Activated T-cell treated with anti-CD3 and anti-CD28 coated beads, Interleukin-2, amount 50 U/mL, for 72 hours (primary cell): ENCODE results near the gene TRMT61A. TPM values are rescaled to one million over a fixed set of nuclear protein-coding genes. Genes with fewer than 3 reads are reported as not detected.

Source experiments
- ATAC-seq, 2 donors: fragments of 150-1000 bp; cut with Tn5 transposase; replicated peaks in 1 of 2; 2 replicates each; pipeline ENCODE4 v1.10.0; 2021; ENCODE audit warnings: moderate library complexity in 2 of 2, mild to moderate bottlenecking in 1 of 2
- DNase-seq, 2 donors: peaks; one replicate each; pipeline ENCODE4 v3.0.0; 2021 to 2022; ENCODE audit warnings: mixed read lengths in 1 of 2
- H3K27ac Mint-ChIP-seq: one replicate; pipeline ENCODE4 v1.8.0; 2022; ENCODE audit warnings: mild to moderate bottlenecking, moderate library complexity, mixed read lengths
- H3K27me3 Mint-ChIP-seq: one replicate; pipeline ENCODE4 v1.8.0; 2022; ENCODE audit warnings: low read depth, mixed read lengths
- H3K36me3 Mint-ChIP-seq, 2 donors: one replicate each; pipeline ENCODE4 v1.8.0; 2022; ENCODE audit warnings: mixed read lengths in 2 of 2, mild to moderate bottlenecking in 1 of 2; ENCODE audit not compliant: insufficient read depth in 2 of 2
- H3K4me1 Mint-ChIP-seq: one replicate; pipeline ENCODE4 v1.8.0; 2022; ENCODE audit warnings: low read depth, mixed read lengths
- H3K4me3 Mint-ChIP-seq, 2 donors: one replicate each; pipeline ENCODE4 v1.8.0; 2022; ENCODE audit warnings: mild to moderate bottlenecking in 2 of 2, mixed read lengths in 2 of 2, moderate library complexity in 2 of 2
- H3K9me3 Mint-ChIP-seq, 2 donors: one replicate each; pipeline ENCODE4 v1.8.0; 2022; ENCODE audit warnings: mixed read lengths in 2 of 2
- total RNA-seq, 2 donors: library from RNA; stranded (reverse); gene quantifications; one replicate each; pipeline ENCODE4 v1.2.3, GENCODE V29; 2022

The TRMT61A gene
- total RNA-seq, 2 donors from 2014 or later, result 6.3 to 8.4 TPM

DNA sequence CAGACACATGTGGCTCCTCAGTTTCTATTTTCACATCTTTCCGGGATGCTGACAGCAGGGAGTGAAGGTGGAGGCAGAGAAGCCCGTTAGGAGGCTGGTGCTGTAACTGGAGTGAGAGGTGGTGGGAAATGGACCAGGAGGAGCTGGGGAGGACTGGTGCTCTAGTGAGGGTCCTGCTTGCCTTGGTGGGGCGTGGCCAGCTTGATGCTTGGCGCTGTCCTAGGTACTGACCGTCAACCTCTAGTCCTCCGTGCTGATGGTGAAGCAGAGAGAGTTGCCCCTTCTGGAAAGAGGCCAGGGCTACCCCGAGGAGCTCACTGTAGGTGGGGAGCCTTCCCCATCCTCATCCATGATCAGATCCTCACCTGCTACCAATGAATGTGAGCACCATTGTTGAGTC, 1.4 kb downstream of the TRMT61A start:
- Mint-ChIP-seq H3K27me3 (no peaks in the 10 kb centered on the region), H3K36me3 (peaks cover 0 to 3% of the 10 kb centered on the region in 2 donors), H3K4me1 (peaks cover 37% of the 10 kb centered on the region), H3K9me3 (no peaks in the 10 kb centered on the region), H3K4me3 (peak overlapping the region; percentile 84 to 88), H3K27ac (no peak overlapping the region)
- ATAC-seq, result no peak
- DNase-seq, result peak in 1 of 2 donors; percentile 42

DNA sequence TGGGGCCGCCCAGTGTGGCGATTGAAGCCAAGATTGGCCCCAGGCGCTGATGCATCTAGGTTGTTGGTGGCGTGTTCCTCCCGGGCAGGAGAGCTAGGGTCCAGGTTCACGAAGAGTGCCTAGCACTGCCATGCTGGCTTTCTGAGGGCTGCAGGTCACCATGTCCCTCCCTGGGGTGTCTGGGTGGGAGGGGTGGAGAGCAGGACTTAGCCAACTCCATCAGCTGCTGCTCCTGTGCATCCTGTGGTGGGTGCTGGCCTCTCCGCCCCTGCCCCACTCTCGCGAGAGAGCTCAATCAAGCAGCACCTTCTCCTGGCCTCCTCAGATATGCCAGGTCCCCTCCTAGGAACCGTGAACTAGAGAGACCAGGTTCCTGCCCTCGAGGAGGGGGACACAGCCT, 1.8 kb downstream of the TRMT61A start:
- no peaks in the 10 kb centered on the region for H3K27me3 Mint-ChIP-seq

DNA sequence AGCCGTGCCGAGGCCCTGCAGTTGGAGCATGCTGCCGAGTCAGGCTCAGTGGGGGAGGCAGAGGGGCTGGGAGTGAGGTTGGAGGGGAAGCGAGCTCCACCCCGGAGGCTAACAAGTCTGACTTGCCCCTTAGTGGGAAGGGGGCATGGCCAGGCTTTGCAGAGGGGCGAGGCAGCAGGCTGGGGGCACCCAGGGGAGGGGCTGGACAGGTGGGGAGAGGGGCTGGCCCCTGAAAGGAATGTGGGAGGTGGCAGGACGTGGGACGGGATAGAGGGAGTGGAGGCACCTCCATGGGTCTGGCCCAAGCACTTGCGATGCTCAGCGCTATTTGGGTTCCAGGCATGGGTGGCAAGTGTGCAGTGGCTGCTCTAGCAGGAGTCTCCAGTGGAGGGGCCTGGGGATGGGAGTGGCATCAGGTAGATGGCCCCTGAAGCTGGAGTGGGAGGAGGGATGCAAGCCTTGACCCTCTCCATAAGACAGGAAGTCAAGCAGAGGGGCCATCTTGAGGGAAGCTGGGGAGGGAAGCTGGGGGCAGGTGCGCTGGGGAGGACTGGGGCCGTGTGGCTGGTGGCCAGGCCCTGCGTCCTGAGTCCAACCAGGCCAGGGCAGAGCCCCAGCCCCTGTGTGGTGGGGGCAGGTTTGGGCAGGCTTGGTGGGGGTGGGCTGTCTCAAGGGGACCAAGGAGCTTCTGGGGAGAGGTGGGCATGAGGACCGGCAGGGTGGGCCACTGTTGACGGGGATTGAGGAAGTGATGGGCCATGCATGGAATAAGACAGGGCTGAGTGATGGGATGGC, 2.6 kb downstream of the TRMT61A start:
- peak overlapping the region in 1 of 2 donors; percentile 20 for H3K4me3 Mint-ChIP-seq
- H3K27ac Mint-ChIP-seq, result no peak overlapping the region
- DNase-seq, result no peak
- H3K4me1 Mint-ChIP-seq, result peaks cover 37% of the 10 kb centered on the region
- no peaks in the 10 kb centered on the region for H3K27me3 Mint-ChIP-seq
- no peaks in the 10 kb centered on the region for H3K9me3 Mint-ChIP-seq
- H3K36me3 Mint-ChIP-seq, result peaks cover 0 to 3% of the 10 kb centered on the region in 2 donors
- ATAC-seq, result no peak

More for the DNA sequence above, 1.8 kb downstream of the TRMT61A start:
- no peak for DNase-seq
- H3K4me1 Mint-ChIP-seq, result peaks cover 37% of the 10 kb centered on the region
- H3K4me3 Mint-ChIP-seq, result peak overlapping the region; percentile 84 to 88
- ATAC-seq, result no peak
- no peaks in the 10 kb centered on the region for H3K9me3 Mint-ChIP-seq
- peaks cover 0 to 3% of the 10 kb centered on the region in 2 donors for H3K36me3 Mint-ChIP-seq
- H3K27ac Mint-ChIP-seq, result no peak overlapping the region

DNA sequence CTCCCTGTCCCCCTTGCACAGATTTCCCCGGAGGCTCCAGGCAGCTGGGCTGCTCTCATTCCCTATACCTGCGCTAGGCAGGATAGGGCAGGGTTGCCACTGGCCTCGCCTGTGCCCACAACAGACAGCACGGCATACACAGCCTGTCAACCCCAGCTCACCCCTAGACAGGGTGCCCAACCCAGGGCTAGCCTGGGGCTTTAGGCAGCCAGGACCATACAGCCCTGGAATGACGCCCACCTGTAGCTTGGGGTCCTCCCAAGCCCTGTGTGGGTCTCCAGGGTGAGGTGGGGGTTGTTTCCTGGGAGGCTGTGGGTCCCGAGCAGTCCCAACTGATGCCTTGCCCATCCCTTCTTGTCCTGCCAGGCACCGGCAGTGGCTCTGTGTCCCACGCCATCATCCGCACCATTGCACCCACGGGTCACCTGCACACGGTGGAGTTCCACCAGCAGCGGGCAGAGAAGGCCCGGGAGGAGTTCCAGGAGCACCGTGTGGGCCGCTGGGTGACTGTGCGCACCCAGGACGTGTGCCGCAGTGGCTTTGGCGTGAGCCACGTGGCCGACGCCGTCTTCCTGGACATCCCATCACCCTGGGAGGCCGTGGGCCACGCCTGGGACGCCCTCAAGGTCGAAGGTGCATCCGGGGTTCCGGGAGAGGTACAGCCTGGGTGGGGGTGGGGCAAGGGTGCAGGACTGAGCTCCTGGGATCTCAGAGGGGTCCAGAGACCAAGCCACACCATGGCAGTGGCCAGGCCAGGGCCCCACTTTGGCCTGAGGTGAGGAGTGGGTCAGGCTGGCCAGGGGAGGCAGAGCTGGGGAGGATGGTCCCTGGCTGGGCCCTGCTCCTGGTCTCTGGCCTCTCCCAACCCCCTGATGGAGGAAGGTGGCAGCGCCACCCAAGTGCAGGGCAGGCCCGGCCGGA, 3.5 kb downstream of the TRMT61A start:
- H3K4me3 Mint-ChIP-seq, result no peak overlapping the region
- H3K27me3 Mint-ChIP-seq, result no peaks in the 10 kb centered on the region
- H3K9me3 Mint-ChIP-seq, result no peaks in the 10 kb centered on the region
- DNase-seq (no peak), ATAC-seq (no peak)
- H3K27ac Mint-ChIP-seq, result no peak overlapping the region
- peaks cover 31% of the 10 kb centered on the region for H3K4me1 Mint-ChIP-seq
- H3K36me3 Mint-ChIP-seq, result peaks cover 0 to 3% of the 10 kb centered on the region in 2 donors

DNA sequence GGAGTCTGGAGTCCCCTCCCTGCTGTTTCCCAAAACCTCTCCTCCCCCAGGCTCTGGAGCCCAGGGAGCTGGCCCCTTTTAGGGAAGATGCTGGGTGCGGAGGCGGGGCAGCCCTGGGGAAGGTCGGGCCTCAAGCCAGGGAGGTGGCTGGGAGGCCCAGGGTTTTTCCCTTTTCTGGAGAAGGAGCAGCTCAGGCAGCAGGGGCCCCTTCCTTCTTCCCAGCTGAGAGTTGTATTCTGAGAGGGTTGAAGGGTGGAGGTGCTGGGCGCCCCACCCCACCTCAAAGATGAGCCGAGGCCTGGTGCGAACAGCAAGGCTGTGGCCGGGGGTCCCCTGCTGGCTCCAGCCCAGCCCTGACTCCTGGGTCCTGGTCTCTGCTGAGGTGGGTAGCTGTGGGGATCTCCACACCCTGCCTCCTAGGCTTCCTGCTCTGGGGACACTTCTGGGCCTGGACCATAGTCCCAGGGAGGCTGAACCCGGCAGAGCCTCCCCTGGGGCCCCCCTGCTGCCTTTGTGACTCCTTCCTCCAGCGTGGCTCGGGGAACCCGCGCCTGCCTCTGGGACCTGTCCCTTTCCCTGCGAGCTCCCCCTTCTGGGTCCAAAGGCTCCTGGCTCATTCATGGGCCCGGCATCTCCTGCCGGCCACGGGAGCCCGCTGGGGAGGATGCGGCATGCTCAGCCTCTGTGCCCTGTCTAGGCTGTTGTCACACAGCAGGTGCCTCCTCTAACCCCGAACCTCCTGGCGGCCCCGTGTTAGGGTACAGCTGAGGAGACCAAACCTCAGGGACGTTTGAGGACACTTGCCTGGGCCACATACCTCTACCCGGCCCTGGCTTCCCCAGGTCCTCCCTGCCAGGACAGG, 4.4 kb downstream of the TRMT61A start:
- Mint-ChIP-seq H3K36me3 (peaks cover 0 to 3% of the 10 kb centered on the region in 2 donors), H3K27me3 (no peaks in the 10 kb centered on the region), H3K27ac (no peak overlapping the region), H3K4me1 (peaks cover 22% of the 10 kb centered on the region), H3K4me3 (no peak overlapping the region), H3K9me3 (no peaks in the 10 kb centered on the region)
- DNase-seq (no peak), ATAC-seq (no peak)

DNA sequence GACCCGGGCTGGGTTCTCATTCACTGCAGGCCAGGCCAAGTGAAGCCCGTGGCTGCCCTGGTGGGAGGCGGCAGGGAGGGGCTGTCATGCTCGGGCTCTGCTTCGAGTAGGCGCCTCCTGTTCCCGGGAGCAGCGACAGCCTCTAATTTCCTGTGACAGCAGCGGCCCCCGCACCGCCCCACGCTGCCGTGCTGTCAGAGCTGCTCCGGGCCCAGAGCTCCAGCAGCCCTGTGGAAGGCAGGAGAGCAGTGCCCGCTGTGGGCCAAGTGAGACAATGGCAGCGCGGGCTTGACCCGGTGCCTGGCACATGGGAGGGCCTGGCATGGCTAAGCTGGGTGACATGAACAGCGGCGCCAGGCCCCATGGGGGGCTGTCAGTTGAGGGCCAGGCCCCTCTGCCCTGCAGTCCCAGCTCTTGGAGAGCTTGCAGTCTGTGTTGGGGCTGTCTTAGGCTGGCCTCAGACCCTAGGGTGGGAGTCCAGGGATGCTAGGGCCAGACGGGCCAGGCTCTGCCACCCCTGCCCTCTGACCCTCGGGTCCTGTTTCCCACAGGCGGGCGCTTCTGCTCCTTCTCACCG, 5.1 kb downstream of the TRMT61A start:
- Mint-ChIP-seq H3K27me3 (no peaks in the 10 kb centered on the region), H3K27ac (no peak overlapping the region)
- ATAC-seq, result no peak

DNA sequence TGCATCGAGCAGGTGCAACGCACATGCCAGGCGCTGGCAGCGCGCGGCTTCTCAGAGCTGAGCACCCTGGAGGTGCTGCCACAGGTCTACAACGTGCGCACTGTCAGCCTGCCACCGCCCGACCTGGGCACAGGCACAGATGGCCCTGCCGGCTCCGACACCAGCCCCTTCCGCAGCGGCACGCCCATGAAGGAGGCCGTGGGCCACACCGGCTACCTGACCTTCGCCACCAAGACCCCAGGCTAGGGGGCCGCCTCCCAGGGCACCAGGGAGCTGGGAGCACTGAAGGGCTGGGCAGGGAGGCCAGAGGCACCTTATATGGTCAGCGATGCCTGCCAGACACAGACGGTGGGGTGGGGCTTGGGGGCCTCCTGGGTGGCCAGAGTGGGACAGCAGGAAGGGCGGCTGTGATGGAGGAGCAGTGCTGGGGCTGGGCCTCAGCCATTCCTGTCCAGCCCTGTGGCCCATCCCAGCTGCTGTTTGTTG, 5.6 kb downstream of the TRMT61A start:
- H3K27ac Mint-ChIP-seq, result no peak overlapping the region
- H3K27me3 Mint-ChIP-seq, result no peaks in the 10 kb centered on the region
- no peak overlapping the region for H3K4me3 Mint-ChIP-seq
- ATAC-seq (no peak), DNase-seq (no peak)
- no peaks in the 10 kb centered on the region for H3K9me3 Mint-ChIP-seq
- peaks cover 19% of the 10 kb centered on the region for H3K4me1 Mint-ChIP-seq
- no peaks in the 10 kb centered on the region for H3K36me3 Mint-ChIP-seq

More for the DNA sequence above, 5.1 kb downstream of the TRMT61A start:
- H3K9me3 Mint-ChIP-seq, result no peaks in the 10 kb centered on the region
- peaks cover 19% of the 10 kb centered on the region for H3K4me1 Mint-ChIP-seq
- no peak for DNase-seq
- H3K4me3 Mint-ChIP-seq, result no peak overlapping the region
- H3K36me3 Mint-ChIP-seq, result peaks cover 0 to 1% of the 10 kb centered on the region in 2 donors

DNA sequence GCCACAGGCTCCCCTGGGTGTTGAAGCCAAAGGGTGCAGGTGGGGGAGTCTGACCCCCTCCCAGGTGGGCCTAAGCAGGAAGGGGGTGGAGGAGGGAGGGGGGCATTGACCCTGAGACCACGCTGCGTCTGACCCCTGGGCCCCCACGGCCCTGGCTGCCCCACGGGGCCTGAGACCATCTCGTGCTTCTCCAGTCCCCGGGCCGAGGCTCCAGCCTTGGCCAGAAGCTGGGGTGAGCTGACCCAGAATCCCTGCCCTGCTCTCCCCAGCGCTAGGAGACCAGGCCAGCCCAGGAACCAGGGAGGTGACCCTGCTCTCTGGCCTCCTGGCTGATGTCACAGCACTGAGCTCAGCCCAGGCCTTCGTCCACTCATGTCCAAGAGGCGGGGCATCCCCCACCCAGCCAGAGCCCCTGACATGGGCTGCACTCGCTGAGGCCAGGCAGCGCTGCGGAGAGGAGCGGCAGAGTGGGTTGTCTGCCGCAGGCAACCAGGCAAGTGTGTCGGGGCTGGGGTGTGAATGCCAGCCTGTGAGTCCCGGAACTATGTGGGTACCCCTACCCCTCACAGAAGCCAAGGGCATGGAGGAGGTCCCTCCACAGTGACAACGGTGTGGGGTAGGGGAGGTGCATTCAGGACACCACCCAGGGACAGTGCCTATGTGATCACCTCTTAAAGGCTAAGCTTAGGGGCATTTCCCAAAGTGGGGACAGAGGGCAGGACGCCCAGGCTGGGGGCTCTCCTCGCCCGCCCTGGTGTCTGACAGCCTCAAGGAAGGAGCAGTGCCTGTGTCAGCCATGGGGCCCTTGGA, 6.3 kb downstream of the TRMT61A start:
- no peak for ATAC-seq
- no peak overlapping the region for H3K4me3 Mint-ChIP-seq
- no peaks in the 10 kb centered on the region for H3K36me3 Mint-ChIP-seq
- peaks cover 13% of the 10 kb centered on the region for H3K4me1 Mint-ChIP-seq
- no peak for DNase-seq
- H3K27ac Mint-ChIP-seq, result no peak overlapping the region
- H3K27me3 Mint-ChIP-seq, result no peaks in the 10 kb centered on the region
- no peaks in the 10 kb centered on the region for H3K9me3 Mint-ChIP-seq

DNA sequence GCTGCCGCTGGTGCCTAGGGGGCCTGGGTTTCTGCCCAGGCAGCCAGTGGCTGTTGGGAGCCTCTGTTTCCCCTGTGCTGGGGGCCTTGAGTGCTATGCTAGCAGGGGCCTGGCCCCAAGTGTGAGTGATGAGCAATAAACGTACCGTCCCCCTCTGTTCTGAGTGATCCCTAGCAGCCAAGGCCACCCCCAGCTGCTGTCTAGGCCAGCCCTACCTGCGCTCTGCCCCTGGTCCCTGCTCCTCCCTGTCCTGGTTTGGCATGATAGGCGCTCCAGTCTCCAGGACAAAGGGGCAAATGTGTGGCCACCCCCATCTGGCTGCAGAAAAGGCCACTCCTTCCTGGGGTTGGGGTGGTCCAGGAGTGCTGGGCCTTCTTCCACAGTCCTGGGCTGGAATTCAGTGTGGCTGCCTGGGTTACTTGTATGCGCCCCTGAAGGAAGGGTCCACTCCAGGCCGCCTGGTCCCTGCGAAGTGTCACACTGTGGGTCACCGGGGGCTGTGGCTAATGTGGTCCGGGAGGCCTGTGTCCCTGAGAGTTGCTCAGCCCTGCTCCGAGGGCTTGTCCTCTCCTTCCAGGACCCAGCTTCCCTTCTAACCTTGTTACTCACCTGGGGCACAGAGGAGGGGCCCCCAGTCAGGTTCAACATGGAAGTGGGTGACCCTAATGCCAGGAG, 7.0 kb downstream of the TRMT61A start:
- H3K27ac Mint-ChIP-seq, result no peak overlapping the region
- no peaks in the 10 kb centered on the region for H3K36me3 Mint-ChIP-seq
- peaks cover 5% of the 10 kb centered on the region for H3K4me1 Mint-ChIP-seq
- DNase-seq (no peak), ATAC-seq (no peak)
- no peaks in the 10 kb centered on the region for H3K27me3 Mint-ChIP-seq
- H3K9me3 Mint-ChIP-seq, result no peaks in the 10 kb centered on the region
- no peak overlapping the region for H3K4me3 Mint-ChIP-seq

DNA sequence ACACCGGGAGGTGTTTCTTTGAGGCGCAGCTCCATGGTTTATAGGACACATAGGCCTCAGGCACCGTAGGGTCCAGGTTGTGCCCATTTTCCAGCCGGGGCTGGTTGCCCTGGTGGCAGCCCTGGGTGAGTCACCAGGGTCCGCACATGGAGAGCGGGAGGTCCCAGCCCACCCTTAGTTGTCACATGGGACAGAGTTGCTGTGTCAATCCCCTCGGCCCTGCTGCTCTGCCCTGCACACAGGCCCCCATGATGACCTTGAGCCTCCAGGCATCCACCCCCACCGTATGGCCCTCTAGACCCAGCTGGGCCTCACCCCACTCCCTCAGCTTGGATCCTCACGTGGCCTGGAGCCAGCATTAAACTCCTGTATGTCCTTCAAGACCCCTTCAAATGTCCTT, 7.7 kb downstream of the TRMT61A start:
- ATAC-seq (no peak), DNase-seq (no peak)
- H3K4me3 Mint-ChIP-seq, result no peak overlapping the region
- no peak overlapping the region for H3K27ac Mint-ChIP-seq
- no peaks in the 10 kb centered on the region for H3K36me3 Mint-ChIP-seq
- H3K4me1 Mint-ChIP-seq, result no peaks in the 10 kb centered on the region
- no peaks in the 10 kb centered on the region for H3K27me3 Mint-ChIP-seq
- H3K9me3 Mint-ChIP-seq, result no peaks in the 10 kb centered on the region

DNA sequence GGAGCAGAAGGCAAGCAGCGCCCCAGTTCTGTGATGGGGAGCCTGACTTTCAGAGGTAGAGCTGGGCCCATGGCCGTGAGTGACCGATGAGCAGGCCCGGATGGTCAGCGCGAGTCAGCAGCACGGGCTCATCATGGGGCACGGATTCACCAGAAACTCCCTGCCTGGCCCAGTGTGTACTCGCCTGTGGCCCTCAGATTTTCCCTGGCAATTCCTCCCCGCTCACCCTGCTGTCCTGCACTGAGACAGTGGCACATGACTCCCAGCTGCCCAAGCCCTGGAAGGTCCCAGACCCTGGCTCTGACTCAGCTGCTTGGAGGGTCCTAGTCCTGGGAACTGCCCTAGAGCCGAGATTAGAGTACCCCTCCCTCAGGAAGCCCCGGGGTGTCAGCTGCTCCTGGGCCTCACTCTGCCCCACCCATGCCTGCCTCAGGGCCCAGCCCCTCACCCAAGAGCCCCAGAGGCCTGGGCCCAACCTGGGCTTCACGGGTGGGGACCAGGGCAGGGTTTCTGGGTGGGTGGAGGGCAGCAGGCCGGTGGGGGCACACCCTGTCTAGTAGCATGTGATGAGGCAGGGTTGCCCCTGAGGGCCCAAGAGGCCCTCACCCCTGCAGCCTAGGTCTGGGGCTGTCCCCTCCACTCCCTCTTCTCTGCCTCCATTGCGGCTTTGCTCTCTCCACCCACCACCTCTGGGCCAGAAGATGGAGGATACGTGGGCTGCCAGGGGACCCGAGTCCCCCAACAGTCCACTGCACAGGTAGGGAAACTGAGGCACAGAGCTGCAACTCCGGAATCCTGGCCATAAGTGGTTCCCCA, 8.4 kb downstream of the TRMT61A start:
- Mint-ChIP-seq H3K9me3 (no peaks in the 10 kb centered on the region), H3K27ac (no peak overlapping the region), H3K27me3 (no peaks in the 10 kb centered on the region), H3K4me1 (no peaks in the 10 kb centered on the region), H3K4me3 (no peak overlapping the region), H3K36me3 (no peaks in the 10 kb centered on the region)
- ATAC-seq (no peak), DNase-seq (no peak)
